ENCODE results near the gene SFTA2. TPM values are rescaled to one million over a fixed set of nuclear protein-coding genes. Genes with fewer than 3 reads are reported as not detected.

The SFTA2 gene
- total RNA-seq, 3 donors from 2014 or later (not counting 1 experiment from before 2014, with no cell fraction given), result not detected

GRCh38 chr6:30890646-30891449, 41.1 kb downstream of the SFTA2 start:
- Histone ChIP-seq H3K27me3 (ENCODE audit: control insufficient read depth, insufficient read depth, low read length) (peaks cover 3% of the 10 kb centered on the region), H3K4me1 (ENCODE audit: control insufficient read depth, insufficient read depth, low read length) (no peaks in the 10 kb centered on the region), H3K27ac (ENCODE audit: low read length) (no peak overlapping the region), H3K36me3 (ENCODE audit: control insufficient read depth, insufficient read depth, low read length) (no peaks in the 10 kb centered on the region), H3K4me3 (ENCODE audit: low read length) (no peak overlapping the region), H3K9me3 (ENCODE audit: control insufficient read depth, insufficient read depth, low read length) (no peaks in the 10 kb centered on the region)
- Mint-ChIP-seq H3K4me1 (peaks cover 5 to 7% of the 10 kb centered on the region in 2 donors), H3K27me3 (ENCODE audit: low read depth in 2 of 2) (peaks cover 0 to 22% of the 10 kb centered on the region in 2 donors), H3K4me3 (no peak overlapping the region), H3K9me3 (no peaks in the 10 kb centered on the region), H3K27ac (no peak overlapping the region), H3K36me3 (no peaks in the 10 kb centered on the region)
- no peak for TF ChIP-seq CTCF (IDR thresholded peaks at IDR 0.05)
- no peak for ATAC-seq
- DNase-seq, result no peak
- intact Hi-C loops (cut with micrococcal nuclease), result no loop called here
- WGBS (ENCODE audit: insufficient coverage), result 93% methylated on average over 12 of the region's 12 CpGs

- Histone ChIP-seq H3K36me3 (ENCODE audit: control insufficient read depth, insufficient read depth, low read length) (no peaks in the 10 kb centered on the region), H3K27ac (ENCODE audit: low read length) (no peak overlapping the region), H3K9me3 (ENCODE audit: control insufficient read depth, insufficient read depth, low read length) (no peaks in the 10 kb centered on the region), H3K4me1 (ENCODE audit: control insufficient read depth, insufficient read depth, low read length) (peaks cover 4% of the 10 kb centered on the region), H3K4me3 (ENCODE audit: low read length) (no peak overlapping the region), H3K27me3 (ENCODE audit: control insufficient read depth, insufficient read depth, low read length) (peaks cover 3% of the 10 kb centered on the region)
- WGBS (ENCODE audit: insufficient coverage), result 90% methylated on average over 14 of the region's 14 CpGs
- no peak for TF ChIP-seq CTCF (IDR thresholded peaks at IDR 0.05)
- H3K9me3 Mint-ChIP-seq, result no peaks in the 10 kb centered on the region
- H3K4me1 Mint-ChIP-seq, result peaks cover 12 to 15% of the 10 kb centered on the region in 2 donors
- no peak for ATAC-seq
- no peaks in the 10 kb centered on the region for H3K36me3 Mint-ChIP-seq
- no peak for DNase-seq
- H3K27me3 Mint-ChIP-seq (ENCODE audit: low read depth in 2 of 2), result peaks cover 7 to 28% of the 10 kb centered on the region in 2 donors
- no peak overlapping the region for H3K4me3 Mint-ChIP-seq
- intact Hi-C loops (cut with micrococcal nuclease), result no loop called here
- no peak overlapping the region for H3K27ac Mint-ChIP-seq
These were observed 41.9 kb downstream of the SFTA2 start for GRCh38 chr6:30889921-30890645.

- intact Hi-C loops (cut with micrococcal nuclease), result no loop called here
- H3K4me3 ChIP-seq (ENCODE audit: low read length), result no peak overlapping the region
- peaks cover 6% of the 10 kb centered on the region for H3K27me3 ChIP-seq (ENCODE audit: control insufficient read depth, insufficient read depth, low read length)
- 98% methylated on average over 4 of the region's 4 CpGs for WGBS (ENCODE audit: insufficient coverage)
- ATAC-seq (no peak), DNase-seq (no peak)
- H3K27me3 Mint-ChIP-seq (ENCODE audit: low read depth in 2 of 2), result peaks cover 7 to 25% of the 10 kb centered on the region in 2 donors
- no peaks in the 10 kb centered on the region for H3K9me3 ChIP-seq (ENCODE audit: control insufficient read depth, insufficient read depth, low read length)
- no peak overlapping the region for H3K27ac ChIP-seq (ENCODE audit: low read length)
- no peaks in the 10 kb centered on the region for H3K36me3 Mint-ChIP-seq
- H3K36me3 ChIP-seq (ENCODE audit: control insufficient read depth, insufficient read depth, low read length), result no peaks in the 10 kb centered on the region
- H3K4me1 ChIP-seq (ENCODE audit: control insufficient read depth, insufficient read depth, low read length), result peaks cover 9% of the 10 kb centered on the region
- H3K9me3 Mint-ChIP-seq, result no peaks in the 10 kb centered on the region
- TF ChIP-seq CTCF (IDR thresholded peaks at IDR 0.05), result no peak
- H3K27ac Mint-ChIP-seq, result no peak overlapping the region
- peaks cover 16 to 20% of the 10 kb centered on the region in 2 donors for H3K4me1 Mint-ChIP-seq
- H3K4me3 Mint-ChIP-seq, result no peak overlapping the region
These were observed 42.5 kb downstream of the SFTA2 start for GRCh38 chr6:30889496-30889885.
